B cell (primary cell): ENCODE data around the gene LIN54. TPM values are rescaled to one million over a fixed set of nuclear protein-coding genes. Genes with fewer than 3 reads are reported as not detected.

Source experiments
- ATAC-seq: fragments of 200-7000 bp; cut with Tn5 transposase; one replicate; pipeline ENCODE4 v1.10.0; 2021; ENCODE audit warnings: low read depth, mild to moderate bottlenecking, moderate number of reproducible peaks, moderate library complexity
- CTCF ChIA-PET: fragments of 350-600 bp; sonication (Branson Sonifier 250); formaldehyde crosslinking; loops from one replicate; lab custom pipeline; 2021; ENCODE audit warnings: antibody characterized with exemption, inconsistent platforms; lab: Charles Lee
- POLR2A ChIA-PET: fragments of 350-600 bp; sonication (Branson Sonifier 250); formaldehyde crosslinking; loops from one replicate; lab custom pipeline; 2021; ENCODE audit warnings: antibody characterized with exemption; lab: Charles Lee
- DNase-seq: peaks from one replicate; pipeline ENCODE4 v3.0.0; 2013
- H2AFZ ChIP-seq: 2 replicates; pipeline ENCODE4 v1.6.1; 2012; ENCODE audit warnings: mild to moderate bottlenecking, low read depth, low read length; ENCODE audit not compliant: insufficient read depth, poor library complexity, severe bottlenecking
- H3K27ac ChIP-seq, 2 donors: 1 replicate in 1 of 2; 2 replicates in 1 of 2; pipeline ENCODE4 v1.5.1; 2012 to 2013; ENCODE audit warnings: low read length in 2 of 2, mild to moderate bottlenecking in 2 of 2, moderate library complexity in 1 of 2
- H3K27me3 ChIP-seq, 4 experiments: fragments of 200-600 bp in 1 of 4; sonication (generic) in 1 of 4; replicated peaks in 1 of 4; 1 replicate in 2 of 4; 2 replicates in 2 of 4; pipeline versions ENCODE4 v1.6.1 to v1.7.0; 2013 to 2016; ENCODE audit warnings: low read length in 3 of 4, mild to moderate bottlenecking in 2 of 4, mixed read lengths in 1 of 4, moderate library complexity in 1 of 4; ENCODE audit not compliant: insufficient read depth in 4 of 4, control insufficient read depth in 3 of 4; ENCODE audit errors: control extremely low read depth in 1 of 4
- H3K36me3 ChIP-seq, 2 experiments: replicated peaks in 1 of 2; 1 replicate in 1 of 2; 2 replicates in 1 of 2; pipeline versions ENCODE4 v1.6.1 to v1.7.1; 2013; ENCODE audit warnings: low read length in 1 of 2; ENCODE audit not compliant: insufficient read depth in 2 of 2, control insufficient read depth in 1 of 2; ENCODE audit errors: control extremely low read depth in 1 of 2, extremely low read depth in 1 of 2
- H3K4me1 ChIP-seq, 2 donors: fragments of 200-600 bp in 1 of 2; sonication (generic) in 1 of 2; 1 replicate in 1 of 2; 2 replicates in 1 of 2; pipeline versions ENCODE4 v1.5.1 to v1.6.1; 2013 to 2017; ENCODE audit warnings: low read length in 2 of 2; ENCODE audit not compliant: control insufficient read depth in 2 of 2, insufficient read depth in 2 of 2
- H3K4me2 ChIP-seq: replicated peaks from 2 replicates; pipeline ENCODE3; 2012; ENCODE audit warnings: mild to moderate bottlenecking, low read depth, low read length; ENCODE audit not compliant: poor library complexity, severe bottlenecking
- H3K4me3 ChIP-seq, 5 experiments: fragments of 200-600 bp in 1 of 5; sonication (generic) in 1 of 5; 1 replicate in 3 of 5; 2 replicates in 2 of 5; pipeline versions ENCODE4 v1.5.1 to v1.7.0; 2011 to 2016; ENCODE audit warnings: low read length in 4 of 5, mild to moderate bottlenecking in 4 of 5, low read depth in 2 of 5, control low read depth in 1 of 5, moderate library complexity in 1 of 5; ENCODE audit not compliant: insufficient read depth in 1 of 5; ENCODE audit errors: control extremely low read depth in 1 of 5, extremely low read depth in 1 of 5
- H3K79me2 ChIP-seq: fragments of 200-600 bp; sonication (generic); one replicate; pipeline ENCODE4 v1.6.0; 2016; ENCODE audit warnings: low read length; ENCODE audit not compliant: control insufficient read depth, insufficient read depth
- H3K9ac ChIP-seq: fragments of 200-600 bp; sonication (generic); 2 replicates; pipeline ENCODE4 v1.6.1; 2017; ENCODE audit warnings: mild to moderate bottlenecking, low read length, moderate library complexity
- H3K9me3 ChIP-seq, 3 donors: one replicate each; pipeline versions ENCODE4 v1.6.1 to v1.7.1; 2013; ENCODE audit warnings: low read length in 2 of 3; ENCODE audit not compliant: control insufficient read depth in 2 of 3, insufficient read depth in 1 of 3; ENCODE audit errors: control extremely low read depth in 1 of 3
- H4K20me1 ChIP-seq: 2 replicates; pipeline ENCODE4 v1.6.0; 2012; ENCODE audit warnings: mild to moderate bottlenecking, low read length; ENCODE audit not compliant: insufficient read depth, control insufficient read depth, poor library complexity, severe bottlenecking
- H3K27ac Mint-ChIP-seq: one replicate; pipeline ENCODE4 v1.8.0; 2021; ENCODE audit warnings: mixed read lengths
- H3K27me3 Mint-ChIP-seq: one replicate; pipeline ENCODE4 v1.8.0; 2021; ENCODE audit warnings: mixed read lengths
- H3K4me1 Mint-ChIP-seq: one replicate; pipeline ENCODE4 v1.8.0; 2021; ENCODE audit warnings: mixed read lengths
- H3K4me3 Mint-ChIP-seq: one replicate; pipeline ENCODE4 v1.8.0; 2021; ENCODE audit warnings: mixed read lengths
- H3K9me3 Mint-ChIP-seq: one replicate; pipeline ENCODE4 v1.8.0; 2022; ENCODE audit warnings: mixed read lengths; ENCODE audit not compliant: insufficient read depth
- EZH2 ChIP-seq: IDR thresholded peaks from 2 replicates; pipeline ENCODE4 v1.6.1; 2012; ENCODE audit warnings: borderline replicate concordance, low read depth, mild to moderate bottlenecking, moderate library complexity, low read length; ENCODE audit not compliant: insufficient read depth, poor library complexity, severe bottlenecking
- WGBS: methylation state at CpG from one replicate; pipeline ENCODE4 v1.1.5; 2013; ENCODE audit warnings: missing lambda C conversion rate; ENCODE audit not compliant: insufficient coverage; 5-methylcytosine and 5-hydroxymethylcytosine counted together
- intact Hi-C: fragments of 100-400 bp; cut with micrococcal nuclease; formaldehyde crosslinking; loops from one replicate; pipeline ENCODE4 v1.10.0; 2022
- polyA plus RNA-seq: library from polyadenylated mRNA; depleted of rRNA; stranded (reverse); fragments of >200 nt; gene quantifications from 2 replicates; pipeline ENCODE4 v1.2.3, GENCODE V29; 2012
- total RNA-seq, 2 donors: library from RNA; stranded (reverse); fragments of 120-200 nt in 1 of 2; gene quantifications; 1 replicate in 1 of 2; 2 replicates in 1 of 2; pipeline versions ENCODE4 v1.2.3 to v1.2.4, GENCODE V29; 2013 to 2022
- TF ChIP-seq, protein P1 (sequence below): fragments of 200-600 bp; IDR thresholded peaks from one replicate; pipeline ENCODE4 v1.8.0; 2022; ENCODE audit warnings: antibody characterized with exemption, mild to moderate bottlenecking

The LIN54 gene
- total and polyA plus RNA-seq, 2 donors (not counting 1 experiment from before 2014, with no cell fraction given) = 3.8 to 19.2 TPM

- intact Hi-C loops = loop anchor here (10.0 kb wide), 1 partner anchor 591 kb away; the partner anchor contains the start of gene ABRAXAS1
- Histone ChIP-seq H3K27me3 (no peaks in the 10 kb centered on the region), H3K9ac (no peak overlapping the region), H3K4me2 (no peak overlapping the region), H3K9me3 (no peaks in the 10 kb centered on the region), H3K36me3 (peaks cover 10 to 26% of the 10 kb centered on the region in 2 experiments), H4K20me1 (peaks cover 5% of the 10 kb centered on the region), H3K27ac (no peak overlapping the region), H3K4me3 (no peak overlapping the region), H2AFZ (no peak overlapping the region), H3K4me1 (peaks cover 21 to 27% of the 10 kb centered on the region in 2 donors), H3K79me2 (peaks cover 46% of the 10 kb centered on the region)
- ATAC-seq (no peak), DNase-seq (no peak)
- no peak for TF ChIP-seq EZH2
- TF ChIP-seq, protein P1, sequence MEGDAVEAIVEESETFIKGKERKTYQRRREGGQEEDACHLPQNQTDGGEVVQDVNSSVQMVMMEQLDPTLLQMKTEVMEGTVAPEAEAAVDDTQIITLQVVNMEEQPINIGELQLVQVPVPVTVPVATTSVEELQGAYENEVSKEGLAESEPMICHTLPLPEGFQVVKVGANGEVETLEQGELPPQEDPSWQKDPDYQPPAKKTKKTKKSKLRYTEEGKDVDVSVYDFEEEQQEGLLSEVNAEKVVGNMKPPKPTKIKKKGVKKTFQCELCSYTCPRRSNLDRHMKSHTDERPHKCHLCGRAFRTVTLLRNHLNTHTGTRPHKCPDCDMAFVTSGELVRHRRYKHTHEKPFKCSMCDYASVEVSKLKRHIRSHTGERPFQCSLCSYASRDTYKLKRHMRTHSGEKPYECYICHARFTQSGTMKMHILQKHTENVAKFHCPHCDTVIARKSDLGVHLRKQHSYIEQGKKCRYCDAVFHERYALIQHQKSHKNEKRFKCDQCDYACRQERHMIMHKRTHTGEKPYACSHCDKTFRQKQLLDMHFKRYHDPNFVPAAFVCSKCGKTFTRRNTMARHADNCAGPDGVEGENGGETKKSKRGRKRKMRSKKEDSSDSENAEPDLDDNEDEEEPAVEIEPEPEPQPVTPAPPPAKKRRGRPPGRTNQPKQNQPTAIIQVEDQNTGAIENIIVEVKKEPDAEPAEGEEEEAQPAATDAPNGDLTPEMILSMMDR = no peak
- H3K27me3 Mint-ChIP-seq = no peaks in the 10 kb centered on the region
- no peak overlapping the region for H3K27ac Mint-ChIP-seq
- ChIA-PET CTCF (no interaction called here), POLR2A (no interaction called here)
- no peak overlapping the region for H3K4me3 Mint-ChIP-seq
- H3K9me3 Mint-ChIP-seq = no peaks in the 10 kb centered on the region
- 100% methylated on average over 2 of the region's 3 CpGs for WGBS
- peaks cover 29% of the 10 kb centered on the region for H3K4me1 Mint-ChIP-seq
These were observed 116.7 kb downstream of the LIN54 start for GRCh38 chr4:82893942-82894341.

GRCh38 chr4:82892467-82892802 is 118.2 kb downstream of the LIN54 start:
- Mint-ChIP-seq H3K9me3 (no peaks in the 10 kb centered on the region), H3K27ac (peak overlapping the region; percentile 26), H3K4me3 (peak overlapping the region; percentile 92), H3K27me3 (no peaks in the 10 kb centered on the region), H3K4me1 (peaks cover 34% of the 10 kb centered on the region)
- no peak overlapping the region for H3K27ac ChIP-seq
- DNase-seq = no peak
- ChIA-PET POLR2A (no interaction called here), CTCF (interaction anchor here (0.9 to 1.0 kb wide), 2 partner anchors 8 to 455 kb away, joined by 3 to 4 read pairs; partner anchors contain the start of gene THAP9)
- TF ChIP-seq EZH2 = no peak
- TF ChIP-seq, protein P1 = no peak
- H3K9ac ChIP-seq = no peak overlapping the region
- intact Hi-C loops = loop anchor here (10.0 kb wide), 1 partner anchor 592 kb away; the partner anchor contains the start of gene ABRAXAS1
- no peaks in the 10 kb centered on the region for H3K27me3 ChIP-seq
- no peak overlapping the region for H3K4me3 ChIP-seq
- no peak overlapping the region for H2AFZ ChIP-seq
- peaks cover 10 to 25% of the 10 kb centered on the region in 2 experiments for H3K36me3 ChIP-seq
- peaks cover 17 to 18% of the 10 kb centered on the region in 2 donors for H3K4me1 ChIP-seq
- ATAC-seq = no peak
- 100% methylated on average over 1 of the region's 1 CpG for WGBS
- H3K9me3 ChIP-seq = no peaks in the 10 kb centered on the region
- H4K20me1 ChIP-seq = peaks cover 9% of the 10 kb centered on the region
- H3K4me2 ChIP-seq = no peak overlapping the region
- H3K79me2 ChIP-seq = peaks cover 46% of the 10 kb centered on the region
